HG02678 (cell line): ENCODE measurements around the gene SRGAP2B.
"Not testable (repeated sequence)": the region's sequence is repeated elsewhere in the genome, so short reads cannot be mapped to it uniquely, and the experiment has no call there.

Experiments
- ATAC-seq: cut with Tn5 transposase; IDR thresholded peaks from one replicate; pipeline ENCODE4 v1.9.1; 2021; ENCODE audit warnings: mild to moderate bottlenecking, moderate library complexity; ENCODE audit not compliant: unreplicated experiment

SRGAP2B gene

DNA sequence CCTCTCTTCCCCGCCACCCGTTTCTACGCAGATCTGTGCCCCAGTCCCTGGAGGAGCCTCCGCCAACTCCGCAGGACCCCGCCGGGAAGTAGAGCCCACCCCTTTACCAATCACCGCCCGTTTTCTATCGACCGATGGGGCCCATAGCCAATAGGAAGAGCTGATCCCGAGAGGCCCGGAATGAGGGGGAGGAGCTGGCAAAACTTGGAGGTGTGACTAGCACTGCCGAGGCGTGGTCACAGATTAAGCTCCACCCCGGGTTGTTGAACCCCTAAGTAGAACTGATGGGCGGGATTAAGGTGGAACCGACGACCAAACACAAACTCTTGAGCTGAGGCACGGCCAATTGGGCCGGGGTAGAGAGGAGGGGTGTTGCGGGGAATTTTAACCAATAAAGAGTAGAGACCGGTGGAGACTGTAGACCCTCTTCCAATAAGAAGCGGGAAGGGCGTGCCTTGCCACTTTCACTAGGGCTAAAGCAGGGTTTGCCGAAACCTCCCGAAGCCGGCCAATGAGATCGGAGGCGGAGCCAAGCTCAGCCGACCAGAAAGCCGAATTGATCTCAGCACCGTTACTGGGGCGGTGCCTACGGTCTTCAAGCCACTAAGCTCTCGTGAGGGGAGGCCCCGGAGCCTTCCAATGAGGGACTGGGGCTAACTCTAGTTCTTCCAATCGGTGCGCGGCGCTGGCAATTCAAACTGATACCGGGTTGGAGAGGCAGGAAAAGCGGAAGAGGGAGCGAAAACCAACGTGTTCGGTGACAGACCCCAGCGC is at the start of gene SRGAP2B, which contains the start of gene FAM72D:
SRGAP2B (minus strand) TSS at position 45 of the 774 bp plus-strand sequence. CDS start 2,427 bp downstream, outside the sequence.
FAM72D (plus strand) TSS at position 691 of the 774 bp plus-strand sequence. CDS start 874 bp downstream, outside the sequence.
- ATAC-seq = peak; percentile 81

DNA sequence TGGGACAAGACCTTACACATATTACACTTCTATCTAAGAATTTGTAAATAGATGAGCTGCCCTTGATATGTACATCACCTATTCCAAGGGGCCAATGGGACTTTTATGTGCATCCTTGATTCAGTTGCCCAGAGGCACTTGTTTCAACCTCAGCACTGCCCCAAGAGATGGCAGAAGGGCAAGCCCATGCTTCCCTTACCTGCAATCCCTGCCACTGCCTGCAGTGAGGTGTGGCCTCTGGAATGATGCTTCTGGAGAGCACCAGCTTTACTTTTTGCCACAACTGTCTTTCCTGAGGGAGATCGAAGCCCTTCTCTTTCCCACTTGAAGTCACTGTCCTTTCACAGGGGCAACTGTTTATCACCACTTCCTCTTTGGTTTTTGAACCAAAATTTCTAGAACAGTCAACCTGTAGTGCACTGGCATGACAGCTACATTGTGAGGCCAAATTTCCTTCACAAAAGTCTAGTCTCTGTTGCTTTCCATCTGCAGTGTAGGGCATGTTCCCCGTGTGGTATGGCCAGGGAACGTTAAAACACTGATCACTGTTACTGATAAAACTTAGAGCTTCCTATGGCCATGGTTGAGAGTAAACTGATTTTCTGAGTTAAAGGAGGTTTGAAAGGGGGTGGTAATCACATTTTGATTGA is 49.3 kb upstream of the SRGAP2B start:
- ATAC-seq = not testable (repeated sequence)

DNA sequence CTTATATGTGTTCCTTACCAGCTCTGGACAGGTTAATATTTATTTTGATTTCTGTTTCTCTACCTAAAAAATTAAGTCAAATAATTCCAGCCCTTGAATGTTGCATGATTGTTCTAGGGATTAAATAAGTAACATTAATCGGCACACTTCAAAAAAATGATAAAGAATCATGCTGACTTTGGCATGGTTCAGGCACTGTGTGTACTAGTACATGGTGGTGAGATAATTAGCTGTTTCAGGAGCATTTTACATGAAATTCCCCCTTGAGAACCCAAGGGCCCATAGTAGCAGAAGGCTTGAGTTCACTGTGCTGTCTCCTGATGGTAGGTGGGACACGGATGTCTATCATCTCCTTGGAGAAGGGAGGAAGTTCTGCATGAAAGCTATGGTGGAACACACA is 45.4 kb upstream of the SRGAP2B start:
- not testable (repeated sequence) for ATAC-seq

DNA sequence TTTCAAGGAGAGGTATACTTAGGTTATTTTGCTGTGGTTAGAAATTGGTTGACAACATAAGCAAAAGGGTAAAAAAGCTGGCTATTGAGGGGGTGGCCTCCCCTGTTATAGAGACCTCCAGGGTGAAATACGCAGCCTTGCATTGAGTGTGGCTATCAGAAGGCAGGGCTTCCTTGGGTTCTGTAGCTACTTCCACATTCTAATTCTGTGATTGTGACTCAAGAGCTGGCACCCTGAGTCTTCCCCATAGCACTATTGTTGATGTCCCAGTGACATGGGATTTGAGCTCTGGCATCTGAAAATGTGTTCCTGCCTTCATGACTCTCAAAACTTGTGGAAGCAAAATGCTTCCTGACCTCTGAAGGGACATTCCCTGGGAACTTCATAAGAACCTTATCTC is 39.3 kb upstream of the SRGAP2B start:
- ATAC-seq = not testable (repeated sequence)

DNA sequence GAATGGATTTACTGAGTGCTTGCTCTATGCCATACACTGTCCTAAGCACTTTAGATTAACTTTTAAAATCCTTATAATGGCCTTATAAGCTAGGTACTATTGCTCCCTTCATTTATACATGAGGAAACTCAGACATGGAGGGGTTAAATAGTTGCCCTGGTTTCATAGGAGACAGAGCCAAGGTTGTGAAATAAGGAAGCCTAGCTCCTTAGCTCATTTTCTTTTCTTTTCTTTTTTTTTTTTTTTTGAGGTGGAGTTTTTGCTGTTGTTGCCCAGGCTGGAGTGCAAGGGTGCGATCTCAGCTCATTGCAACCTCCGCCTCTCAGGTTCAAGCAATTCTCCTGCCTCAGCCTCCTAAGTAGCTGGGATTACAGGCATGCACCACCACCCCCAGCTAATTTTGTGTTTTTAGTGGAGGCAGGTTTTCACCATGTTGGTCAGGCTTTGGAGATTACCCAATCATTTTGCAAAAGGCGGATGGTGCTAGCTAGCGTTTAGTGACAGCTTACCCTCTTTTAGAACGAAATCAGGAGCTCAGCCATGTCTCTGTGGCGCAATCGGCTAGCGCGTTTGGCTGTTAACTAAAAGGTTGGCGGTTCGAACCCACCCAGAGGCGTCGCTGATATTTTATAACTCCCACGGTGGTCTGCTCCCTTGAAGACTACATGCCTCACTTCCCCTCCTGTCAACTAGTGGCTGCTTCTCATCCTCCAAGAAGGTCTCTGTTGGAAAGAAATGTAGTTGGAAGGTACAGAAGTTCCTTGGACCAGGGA is 33.8 kb upstream of the SRGAP2B start:
- not testable (repeated sequence) for ATAC-seq

DNA sequence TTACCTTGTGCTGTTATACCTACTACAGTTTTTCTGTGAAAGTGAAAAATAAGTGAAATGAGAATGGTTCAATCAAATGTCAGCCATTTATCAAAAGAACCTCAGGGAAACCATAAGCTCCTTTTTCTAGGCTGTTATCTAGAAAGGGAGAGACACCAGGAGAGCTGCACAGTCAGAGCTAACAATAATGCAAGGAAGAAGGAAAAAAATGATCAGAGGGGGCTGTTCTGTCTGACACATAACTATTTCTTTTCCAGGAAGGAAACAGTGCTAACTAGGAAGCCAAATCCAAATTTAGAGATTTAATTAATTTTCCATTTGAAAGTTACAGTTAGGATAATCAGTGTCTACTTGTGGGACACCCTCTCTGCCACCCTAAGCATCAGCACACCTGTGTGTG is 32.0 kb upstream of the SRGAP2B start:
- not testable (repeated sequence) for ATAC-seq

DNA sequence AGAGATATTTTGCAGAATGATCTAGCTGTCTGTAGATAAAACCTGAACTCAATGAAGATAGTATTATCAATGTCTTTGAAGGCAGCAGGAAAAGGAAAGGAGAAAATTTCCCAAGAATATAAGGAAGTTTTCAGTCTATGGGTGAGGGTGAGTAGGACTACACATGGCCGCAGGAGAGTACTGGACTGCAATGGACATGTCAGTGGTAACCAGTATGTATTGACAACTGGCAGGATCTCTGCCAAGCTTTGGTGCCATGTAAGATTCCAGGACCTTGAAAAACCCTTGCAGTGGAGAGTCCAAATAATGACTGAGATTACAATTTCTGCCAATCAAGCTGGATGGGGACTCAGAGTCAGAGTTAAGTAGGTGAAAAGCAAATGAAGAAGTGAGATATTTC is 30.0 kb upstream of the SRGAP2B start:
- ATAC-seq = not testable (repeated sequence)

DNA sequence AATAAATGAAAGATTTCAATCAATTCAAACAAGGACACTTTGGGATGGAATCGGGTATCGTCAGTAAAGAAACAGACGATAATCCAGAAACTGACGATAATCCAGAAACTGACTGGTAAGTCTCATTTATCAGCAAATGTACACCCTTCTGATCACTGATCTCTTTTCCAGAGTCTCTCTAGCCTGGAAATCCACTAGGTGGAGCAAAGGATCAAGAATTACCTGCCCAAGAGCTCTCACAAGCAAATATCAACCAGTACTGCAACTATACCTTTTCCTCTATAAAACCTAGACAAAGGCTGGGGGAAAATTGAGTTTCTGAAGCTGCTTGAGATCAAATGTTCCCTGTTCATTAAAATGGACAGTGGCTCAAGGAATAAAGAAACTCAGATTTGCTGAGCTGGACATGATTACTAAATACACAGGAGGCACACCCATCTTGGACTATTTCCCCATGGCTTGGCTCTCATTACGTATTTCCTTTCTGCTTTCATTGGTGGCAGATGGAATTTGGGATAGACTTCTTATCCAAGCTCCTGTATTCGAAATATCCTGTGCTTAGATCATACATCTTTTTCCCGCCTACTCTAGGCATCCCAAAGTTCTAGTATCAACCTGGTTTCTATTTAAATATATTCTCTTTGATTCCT is 29.0 kb upstream of the SRGAP2B start:
- not testable (repeated sequence) for ATAC-seq

DNA sequence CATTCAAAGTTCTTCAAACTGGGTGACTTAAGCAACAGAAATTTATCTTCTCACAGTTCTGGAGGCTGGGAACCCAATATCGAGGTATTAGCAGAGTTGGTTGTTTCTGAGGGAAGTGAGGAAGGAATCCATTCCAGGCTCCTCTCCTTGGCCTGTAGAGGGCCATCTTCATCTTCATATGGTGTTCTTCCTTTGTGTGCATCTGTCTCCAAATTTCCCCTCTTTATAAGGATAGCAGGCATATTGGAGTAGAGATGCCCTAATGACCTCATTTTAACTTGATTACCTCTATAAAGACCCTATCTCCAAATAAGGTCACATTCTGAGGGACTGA is 27.9 kb upstream of the SRGAP2B start:
- not testable (repeated sequence) for ATAC-seq

DNA sequence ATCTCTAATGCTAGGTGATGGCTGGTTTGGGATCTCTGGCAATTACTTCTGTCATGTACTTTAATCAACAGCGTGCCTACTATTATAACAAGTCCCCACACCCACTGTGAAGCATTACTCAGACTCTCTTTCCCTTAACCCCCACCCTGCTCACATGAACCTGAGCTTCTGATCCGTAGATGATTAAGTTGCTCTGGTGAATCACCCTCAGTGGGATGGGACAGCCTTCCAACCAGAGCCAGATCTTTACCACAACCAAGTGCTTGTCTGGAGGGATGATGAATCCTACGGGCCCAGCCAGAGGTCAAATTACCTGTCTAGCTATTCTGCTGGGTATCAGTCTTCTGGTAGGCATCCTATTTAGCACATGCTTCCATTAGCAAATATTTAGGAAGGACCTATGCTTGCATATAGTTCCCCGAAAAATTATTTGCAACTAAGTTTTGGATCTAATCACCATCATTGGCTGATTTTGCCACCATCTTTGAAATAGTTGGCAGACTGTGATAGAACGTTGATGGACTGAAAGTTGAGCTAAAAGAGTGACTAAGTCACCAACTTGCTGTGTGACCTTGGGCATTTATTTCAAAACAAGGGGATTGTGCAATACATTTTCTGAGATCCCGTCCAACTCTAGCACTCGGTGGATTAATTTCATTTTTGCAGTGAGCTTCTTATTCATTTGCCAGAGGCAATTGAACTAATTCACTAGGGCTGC is 27.4 kb upstream of the SRGAP2B start:
- ATAC-seq = not testable (repeated sequence)

DNA sequence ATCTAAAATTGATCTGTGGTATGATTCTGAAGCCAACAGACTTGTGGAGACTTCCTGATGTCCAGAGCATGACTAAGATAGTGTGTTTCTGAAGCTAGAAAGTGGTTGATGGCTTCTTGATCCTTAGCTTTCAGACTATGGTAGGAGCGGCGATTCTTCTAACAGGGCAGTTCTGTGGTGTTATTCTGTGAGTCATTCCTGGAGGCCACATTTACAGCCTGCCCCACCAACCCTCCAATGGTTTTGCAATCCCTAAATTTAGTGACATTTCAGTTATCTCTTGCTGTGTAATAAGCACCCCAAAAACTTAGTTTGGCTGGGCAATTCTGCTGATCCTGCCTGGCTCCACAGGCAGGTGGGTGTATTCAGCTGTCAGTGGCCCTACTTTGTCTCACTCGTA is 24.7 kb upstream of the SRGAP2B start:
- not testable (repeated sequence) for ATAC-seq

DNA sequence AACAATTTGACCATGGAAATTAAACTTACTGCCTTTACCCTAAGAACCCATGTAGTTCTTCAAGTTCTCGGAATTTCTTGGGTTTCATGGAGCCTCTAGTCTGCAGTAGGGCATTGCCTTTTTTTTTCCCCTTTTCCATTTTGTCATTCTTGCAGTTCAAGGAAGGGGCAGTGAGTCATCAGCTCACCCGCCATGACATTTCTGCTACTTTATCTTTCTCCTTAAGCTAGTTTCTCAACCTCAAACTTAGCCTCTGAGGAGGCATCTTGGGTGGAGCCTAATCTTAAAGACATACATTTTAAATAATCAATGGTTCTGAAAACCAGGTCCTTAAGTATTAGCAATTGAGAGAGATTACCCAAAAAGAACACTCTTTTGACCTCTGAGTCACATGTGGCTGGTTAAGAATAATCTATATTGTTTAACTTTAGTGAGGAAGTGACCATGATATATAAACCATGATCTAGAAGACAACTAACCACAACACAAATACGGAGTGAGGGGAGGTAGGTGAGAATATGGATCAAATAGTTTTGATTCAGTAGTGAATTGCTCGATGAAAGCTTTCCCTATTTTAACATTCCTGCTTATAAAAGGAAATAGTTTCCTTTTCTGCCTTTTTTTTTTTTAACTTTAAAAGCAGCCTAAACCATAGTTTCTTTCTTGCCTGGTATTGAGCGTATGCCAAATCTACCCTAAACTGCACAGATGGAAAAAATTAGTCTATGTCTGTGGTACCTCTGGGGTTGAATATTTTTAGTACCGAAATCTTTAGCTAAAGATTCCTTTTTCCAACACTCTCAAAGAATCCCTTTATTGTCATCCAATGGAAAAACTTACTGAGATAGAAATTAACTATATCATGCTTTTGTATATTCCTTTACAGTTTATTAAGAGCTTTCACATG is 20.7 kb upstream of the SRGAP2B start:
- not testable (repeated sequence) for ATAC-seq

DNA sequence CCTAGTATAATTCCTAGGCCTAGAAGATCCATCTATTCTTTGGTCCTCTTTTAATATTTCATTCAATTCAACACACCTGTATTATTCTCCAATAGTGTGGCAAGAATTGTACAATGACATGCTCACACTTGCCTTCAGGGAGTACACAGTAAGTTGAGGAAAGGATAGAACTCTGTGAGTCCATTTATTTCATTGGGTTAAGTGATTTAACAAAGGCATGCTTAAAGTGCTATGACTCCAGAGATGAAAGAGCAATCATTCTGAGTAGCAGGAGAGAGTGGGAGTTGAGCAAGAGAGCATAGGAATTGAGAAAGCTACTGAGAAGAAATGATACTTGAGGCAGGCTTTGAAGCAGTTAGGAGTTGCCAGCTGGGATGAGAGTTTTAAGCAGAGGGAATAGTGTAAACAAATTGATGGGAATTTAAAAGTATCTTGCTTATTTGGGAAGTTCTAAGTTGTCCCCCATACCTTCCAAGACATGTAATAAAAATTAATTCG is 19.5 kb upstream of the SRGAP2B start:
- ATAC-seq = not testable (repeated sequence)

DNA sequence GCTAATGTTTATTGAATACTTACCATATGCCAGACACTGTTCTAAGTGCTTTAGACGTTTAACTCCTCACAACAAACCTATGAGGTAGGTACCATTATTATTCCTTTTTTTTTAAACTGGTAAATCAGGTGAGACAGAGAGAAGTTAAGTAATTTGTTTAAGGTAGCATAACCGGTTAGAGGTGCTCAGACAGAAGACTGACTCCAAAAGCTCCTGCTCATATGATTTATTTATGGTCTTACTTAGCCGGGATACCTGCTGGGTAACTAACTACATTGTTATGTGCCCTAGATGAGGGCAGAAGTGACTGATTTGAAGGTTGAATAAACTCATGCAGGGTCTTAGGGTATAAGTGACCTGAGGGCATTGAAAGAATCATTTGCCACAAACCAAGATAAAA is 17.6 kb upstream of the SRGAP2B start:
- ATAC-seq = not testable (repeated sequence)

DNA sequence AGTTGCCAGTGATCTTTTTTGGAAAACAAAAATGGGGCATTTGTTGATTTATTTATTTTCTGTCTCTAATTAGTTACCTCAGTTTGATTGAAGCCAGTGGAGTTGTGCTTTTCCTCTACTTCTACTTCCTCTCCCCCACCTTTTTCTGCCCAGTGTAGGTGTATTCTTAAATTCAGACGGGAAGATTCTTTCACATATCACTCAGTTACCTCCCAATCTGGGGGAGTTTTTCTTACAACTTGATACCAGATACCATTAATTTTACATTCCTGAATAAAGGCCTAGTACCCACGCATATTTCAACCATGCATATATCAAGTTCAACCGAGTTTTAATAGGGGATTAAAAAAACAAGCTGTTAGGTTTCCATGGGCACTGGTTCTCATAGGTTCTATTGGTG is 16.5 kb upstream of the SRGAP2B start:
- not testable (repeated sequence) for ATAC-seq

DNA sequence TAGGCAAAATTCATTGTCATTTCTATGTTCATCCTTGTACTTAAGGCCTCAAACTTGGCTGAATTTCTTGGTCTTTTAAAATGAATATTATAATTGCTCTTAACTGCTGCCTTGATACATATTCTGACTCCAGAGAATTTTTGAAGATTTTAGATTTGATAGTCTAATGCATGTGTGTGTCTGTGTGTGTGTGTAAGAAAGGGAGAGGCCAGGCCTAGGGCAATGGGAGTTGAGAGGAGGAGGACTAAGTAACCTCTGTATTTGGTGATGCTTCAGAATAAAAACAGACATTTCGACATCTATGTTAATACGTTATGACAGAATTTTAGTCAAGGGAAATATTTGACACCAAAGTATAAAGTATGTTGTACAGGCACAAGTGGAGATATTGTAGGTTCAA is 8.2 kb upstream of the SRGAP2B start:
- ATAC-seq = not testable (repeated sequence)

DNA sequence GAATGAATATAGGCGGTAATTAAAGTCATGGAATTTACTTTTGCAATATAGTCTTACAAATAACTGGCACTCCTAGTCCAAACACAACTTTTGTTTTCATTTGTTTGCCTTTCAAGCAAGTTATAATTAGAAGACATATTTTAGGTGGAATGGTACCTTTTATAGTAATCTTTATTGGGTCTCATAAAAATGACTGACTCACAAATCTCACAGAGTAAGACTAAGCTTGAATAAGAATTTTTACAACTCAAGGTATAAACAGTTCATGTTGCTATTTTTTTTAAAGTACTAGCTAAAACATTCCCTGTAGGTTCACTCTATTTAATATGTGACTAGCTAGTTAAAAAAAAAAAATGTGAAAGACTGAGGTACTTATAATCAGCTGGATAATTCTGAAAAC is 6.6 kb upstream of the SRGAP2B start:
- ATAC-seq = not testable (repeated sequence)

DNA sequence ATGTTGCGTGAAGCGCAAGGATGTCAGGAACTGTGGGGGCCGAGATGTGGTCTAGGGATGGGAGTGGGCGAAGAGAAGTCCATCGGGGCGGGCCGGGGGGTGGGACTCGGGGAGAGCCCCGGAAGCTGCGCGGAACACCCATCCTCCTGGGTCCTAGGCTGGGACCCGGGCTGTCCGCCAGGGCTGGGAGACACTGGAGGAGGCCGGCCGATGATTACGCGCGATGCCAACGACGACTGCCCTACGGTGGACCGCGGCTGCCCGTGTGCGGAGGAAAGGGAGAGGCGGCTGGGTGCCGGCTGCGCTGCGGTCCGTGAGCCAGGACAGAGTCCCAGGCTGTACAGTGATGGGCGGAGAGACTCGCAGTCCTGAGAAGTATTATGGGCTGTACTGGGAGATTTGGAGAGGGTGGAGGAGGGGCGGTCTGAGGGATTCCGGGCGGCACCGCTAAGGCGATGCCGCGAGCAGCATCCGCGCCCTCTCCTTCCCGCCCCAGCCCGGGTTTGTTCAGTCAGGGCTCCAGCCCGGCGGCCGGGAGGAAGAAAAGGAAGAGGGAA is 395 bp downstream of the SRGAP2B start:
- peak; percentile 4 for ATAC-seq
